Neural crest cell (in vitro differentiated cells): Measurements from ENCODE around the gene ARHGAP19. TPM values are rescaled to one million over a fixed set of nuclear protein-coding genes. Genes with fewer than 3 reads are reported as not detected.

ENCODE experiments used
- DNase-seq: peaks from one replicate; pipeline ENCODE4 v3.0.0; 2021; ENCODE audit warnings: low read depth, mixed read lengths, low spot score
- H3K27ac Mint-ChIP-seq: one replicate; pipeline ENCODE4 v1.8.0; 2021; ENCODE audit warnings: mild to moderate bottlenecking, mixed read lengths; ENCODE audit not compliant: unreplicated experiment
- H3K27me3 Mint-ChIP-seq: 2 replicates; pipeline ENCODE4 v1.8.0; 2021; ENCODE audit warnings: low read depth, mild to moderate bottlenecking, mixed read lengths
- H3K36me3 Mint-ChIP-seq: 2 replicates; pipeline ENCODE4 v1.8.0; 2021; ENCODE audit warnings: low read depth, mild to moderate bottlenecking, mixed read lengths
- H3K4me1 Mint-ChIP-seq: 2 replicates; pipeline ENCODE4 v1.8.0; 2021; ENCODE audit warnings: mixed read lengths
- H3K4me3 Mint-ChIP-seq: one replicate; pipeline ENCODE4 v1.8.0; 2021; ENCODE audit warnings: mild to moderate bottlenecking, mixed read lengths
- H3K9me3 Mint-ChIP-seq: 2 replicates; pipeline ENCODE4 v1.8.0; 2021; ENCODE audit warnings: mixed read lengths
- total RNA-seq: library from RNA; stranded (reverse); gene quantifications from 2 replicates; pipeline ENCODE4 v1.2.1, GENCODE V29; 2021
- TF ChIP-seq, protein P1 (sequence below): fragments of 200-600 bp; sonication (generic); conservative IDR thresholded peaks from 2 replicates; pipeline ENCODE4 v1.5.0; 2021; ENCODE audit warnings: antibody characterized with exemption, mild to moderate bottlenecking

The ARHGAP19 gene
- total RNA-seq, 1 donor from 2014 or later = 30.3 TPM

DNA sequence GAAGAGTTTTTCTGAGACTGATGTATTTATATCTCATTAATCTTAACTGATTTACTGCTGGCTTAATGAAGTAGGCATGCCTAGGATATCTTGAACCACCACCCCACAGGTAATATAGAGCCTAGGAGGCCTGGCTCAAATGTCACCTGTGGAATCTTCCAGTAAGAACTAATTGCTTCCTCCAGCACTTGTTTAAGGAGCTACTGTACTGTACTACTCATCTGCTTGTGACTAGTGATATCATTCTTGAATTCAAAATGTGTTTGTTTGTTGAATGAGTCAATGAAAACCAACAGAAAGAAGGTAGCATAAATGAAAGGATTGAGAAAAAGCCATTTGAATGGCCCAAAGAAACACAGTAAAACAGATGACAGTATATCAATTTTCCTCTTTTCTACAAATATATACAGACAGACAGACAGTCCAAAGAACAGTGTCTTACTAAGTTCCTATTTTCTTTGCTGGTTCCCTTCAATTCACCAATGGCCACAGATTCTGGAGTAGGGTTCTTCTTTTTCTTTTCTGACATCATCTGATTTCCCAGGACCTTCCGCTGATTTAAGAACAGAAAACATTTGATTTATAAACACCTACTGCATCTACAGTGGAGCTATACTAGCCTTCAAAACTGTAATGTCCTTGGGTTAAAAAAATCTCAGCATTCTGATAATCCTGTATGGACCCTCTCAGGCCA, 63.0 kb downstream of the ARHGAP19 start:
- peaks cover 3% of the 10 kb centered on the region for H3K4me1 Mint-ChIP-seq
- no peak overlapping the region for H3K4me3 Mint-ChIP-seq
- no peaks in the 10 kb centered on the region for H3K27me3 Mint-ChIP-seq
- no peaks in the 10 kb centered on the region for H3K9me3 Mint-ChIP-seq
- H3K36me3 Mint-ChIP-seq = peaks cover 2% of the 10 kb centered on the region
- no peak overlapping the region for H3K27ac Mint-ChIP-seq
- TF ChIP-seq, protein P1, sequence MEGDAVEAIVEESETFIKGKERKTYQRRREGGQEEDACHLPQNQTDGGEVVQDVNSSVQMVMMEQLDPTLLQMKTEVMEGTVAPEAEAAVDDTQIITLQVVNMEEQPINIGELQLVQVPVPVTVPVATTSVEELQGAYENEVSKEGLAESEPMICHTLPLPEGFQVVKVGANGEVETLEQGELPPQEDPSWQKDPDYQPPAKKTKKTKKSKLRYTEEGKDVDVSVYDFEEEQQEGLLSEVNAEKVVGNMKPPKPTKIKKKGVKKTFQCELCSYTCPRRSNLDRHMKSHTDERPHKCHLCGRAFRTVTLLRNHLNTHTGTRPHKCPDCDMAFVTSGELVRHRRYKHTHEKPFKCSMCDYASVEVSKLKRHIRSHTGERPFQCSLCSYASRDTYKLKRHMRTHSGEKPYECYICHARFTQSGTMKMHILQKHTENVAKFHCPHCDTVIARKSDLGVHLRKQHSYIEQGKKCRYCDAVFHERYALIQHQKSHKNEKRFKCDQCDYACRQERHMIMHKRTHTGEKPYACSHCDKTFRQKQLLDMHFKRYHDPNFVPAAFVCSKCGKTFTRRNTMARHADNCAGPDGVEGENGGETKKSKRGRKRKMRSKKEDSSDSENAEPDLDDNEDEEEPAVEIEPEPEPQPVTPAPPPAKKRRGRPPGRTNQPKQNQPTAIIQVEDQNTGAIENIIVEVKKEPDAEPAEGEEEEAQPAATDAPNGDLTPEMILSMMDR = no peak
- no peak for DNase-seq

DNA sequence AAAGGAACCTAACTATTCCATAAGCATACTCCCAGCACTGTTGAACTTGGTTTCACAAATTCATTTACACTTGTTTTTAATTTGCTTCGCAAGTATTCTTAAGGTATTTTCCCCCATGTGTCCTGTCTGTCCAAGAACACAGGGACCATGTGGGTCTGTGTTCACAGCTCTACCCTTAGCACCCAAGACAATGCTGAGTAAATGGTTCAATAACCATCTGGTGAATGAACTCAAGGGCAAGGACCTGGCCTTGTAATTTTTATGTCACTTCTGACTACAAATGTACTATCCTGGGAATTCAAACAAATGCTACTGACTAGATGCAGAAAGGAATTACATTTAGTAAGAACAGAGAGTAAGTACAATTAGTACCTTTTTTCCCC, 63.7 kb downstream of the ARHGAP19 start:
- TF ChIP-seq, protein P1 = no peak
- Mint-ChIP-seq H3K27ac (no peak overlapping the region), H3K36me3 (peaks cover 2% of the 10 kb centered on the region), H3K27me3 (no peaks in the 10 kb centered on the region), H3K9me3 (no peaks in the 10 kb centered on the region), H3K4me1 (no peaks in the 10 kb centered on the region), H3K4me3 (no peak overlapping the region)
- DNase-seq = no peak

DNA sequence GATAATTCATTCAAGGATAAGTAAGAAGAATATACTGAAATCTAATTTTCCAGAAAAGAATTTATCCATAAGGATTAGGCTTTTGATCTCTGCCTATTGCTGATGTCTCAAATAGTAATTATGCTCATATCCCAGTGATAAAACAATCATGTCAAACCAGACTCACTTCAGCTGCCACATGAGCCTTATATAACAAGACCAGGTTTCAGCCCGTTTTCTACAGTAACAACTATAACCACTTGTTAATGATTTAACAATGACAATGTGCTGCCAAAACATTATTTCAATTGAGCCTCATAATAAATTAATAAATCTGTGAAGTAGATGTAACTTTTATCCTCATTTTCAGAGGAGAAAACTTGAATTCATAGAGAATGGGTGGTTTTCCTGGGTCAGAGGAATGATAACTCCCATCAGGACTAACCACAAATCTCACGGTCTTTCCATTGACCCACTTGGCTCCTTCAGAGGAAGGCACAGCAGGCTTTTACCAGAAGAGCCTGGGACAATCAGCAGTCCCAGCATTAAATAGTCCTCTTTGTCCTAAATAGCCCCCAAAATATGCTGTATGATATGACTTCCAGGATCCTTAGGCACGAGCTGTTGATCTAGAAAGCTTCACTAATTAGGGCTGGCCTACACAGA, 64.2 kb downstream of the ARHGAP19 start:
- Mint-ChIP-seq H3K4me1 (no peaks in the 10 kb centered on the region), H3K27me3 (no peaks in the 10 kb centered on the region), H3K36me3 (peaks cover 2% of the 10 kb centered on the region), H3K9me3 (no peaks in the 10 kb centered on the region), H3K27ac (no peak overlapping the region), H3K4me3 (no peak overlapping the region)
- TF ChIP-seq, protein P1 = no peak
- DNase-seq = no peak

DNA sequence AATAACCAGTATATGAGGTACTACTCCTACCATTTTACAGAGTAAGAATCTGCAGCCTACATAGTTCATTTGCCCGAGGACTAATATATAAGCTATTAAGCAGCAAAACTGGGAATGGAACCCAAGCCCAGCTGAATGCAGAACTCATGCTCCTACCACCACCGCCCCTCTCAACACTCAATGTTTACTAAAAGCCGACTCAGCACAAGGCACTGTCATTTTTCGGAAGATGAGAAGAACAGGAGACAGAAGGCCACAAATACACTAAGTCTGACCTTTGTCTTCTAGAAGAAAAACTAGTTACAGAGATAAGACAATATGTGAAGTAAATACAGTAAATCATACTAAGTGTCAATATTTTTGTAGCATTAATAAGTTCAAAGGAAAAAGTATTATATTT, 66.0 kb downstream of the ARHGAP19 start:
- Mint-ChIP-seq H3K27ac (no peak overlapping the region), H3K36me3 (peaks cover 1% of the 10 kb centered on the region), H3K4me1 (peaks cover 7% of the 10 kb centered on the region), H3K27me3 (no peaks in the 10 kb centered on the region), H3K4me3 (no peak overlapping the region), H3K9me3 (no peaks in the 10 kb centered on the region)
- TF ChIP-seq, protein P1 = no peak
- no peak for DNase-seq

DNA sequence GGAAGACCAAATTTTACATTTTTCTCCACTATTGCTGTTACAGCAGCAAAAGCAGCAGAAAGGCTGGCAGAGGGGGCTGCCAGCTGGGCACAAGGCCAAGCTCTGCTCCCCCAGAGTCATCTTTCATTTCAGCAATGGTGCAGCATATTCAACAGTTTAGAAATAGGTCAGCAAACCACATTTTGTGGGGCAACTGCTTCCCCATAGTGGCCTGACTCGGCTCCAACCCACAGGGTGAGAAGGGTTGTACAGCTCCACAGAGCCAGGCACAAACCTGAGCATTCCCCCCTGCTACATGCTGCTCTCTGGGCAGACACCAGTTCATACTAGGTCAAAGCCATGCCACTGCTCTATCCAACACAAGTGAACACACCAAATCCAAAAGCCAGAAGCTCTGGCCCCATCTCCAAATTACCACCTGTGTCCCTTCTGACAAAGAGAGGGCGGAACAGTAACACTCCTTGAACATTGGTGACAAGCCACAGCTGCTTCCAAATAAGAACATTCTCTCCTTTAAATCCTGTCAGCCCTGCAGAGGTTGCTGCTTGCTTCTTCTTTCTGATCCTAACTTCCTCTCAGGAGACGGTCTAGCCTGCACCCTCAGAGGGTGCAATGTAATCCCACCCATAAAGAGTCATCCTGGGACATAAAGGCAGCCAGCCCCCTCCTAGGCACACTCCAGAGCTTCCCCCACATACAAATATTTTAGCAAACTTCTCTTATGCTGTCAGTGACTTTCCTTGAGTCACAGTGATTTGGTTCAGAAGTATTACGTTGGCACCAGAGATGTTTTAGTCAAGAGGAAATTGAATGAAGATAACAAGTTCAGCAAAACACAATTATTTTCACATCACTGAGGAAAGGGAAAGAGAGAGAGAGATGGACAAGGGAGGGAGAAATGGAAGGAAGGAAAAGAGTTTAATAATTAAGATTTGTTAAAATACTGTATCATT, 67.7 kb downstream of the ARHGAP19 start:
- no peak overlapping the region for H3K4me3 Mint-ChIP-seq
- peaks cover 7% of the 10 kb centered on the region for H3K4me1 Mint-ChIP-seq
- DNase-seq = no peak
- H3K9me3 Mint-ChIP-seq = no peaks in the 10 kb centered on the region
- no peak overlapping the region for H3K27ac Mint-ChIP-seq
- TF ChIP-seq, protein P1 = no peak
- H3K27me3 Mint-ChIP-seq = no peaks in the 10 kb centered on the region
- no peaks in the 10 kb centered on the region for H3K36me3 Mint-ChIP-seq
